ENCODE results near the gene CD151.

CD151 gene

GRCh38 chr11:843818-844692 is 11.3 kb downstream of the CD151 start:
- no peak for DNase-seq

- DNase-seq: no peak
These were observed 12.2 kb downstream of the CD151 start for GRCh38 chr11:844693-845644.

GRCh38 chr11:845872-846495 is 13.2 kb downstream of the CD151 start:
- no peak for DNase-seq

GRCh38 chr11:846496-847098 is 13.8 kb downstream of the CD151 start:
- no peak for DNase-seq

GRCh38 chr11:847876-848275 is 15.1 kb downstream of the CD151 start:
- no peak for DNase-seq

- no peak for DNase-seq
These were observed 15.7 kb downstream of the CD151 start for GRCh38 chr11:848380-848931.

GRCh38 chr11:849104-849824 is 16.5 kb downstream of the CD151 start:
- no peak for DNase-seq

GRCh38 chr11:849951-850774 is 17.4 kb downstream of the CD151 start:
- DNase-seq: no peak

GRCh38 chr11:850775-851763 is 18.3 kb downstream of the CD151 start:
- DNase-seq: no peak

GRCh38 chr11:852762-853161 is 20.0 kb downstream of the CD151 start:
- DNase-seq: no peak

GRCh38 chr11:853682-854448 is 21.1 kb downstream of the CD151 start:
- DNase-seq: no peak

GRCh38 chr11:854601-855329 is 22.0 kb downstream of the CD151 start:
- DNase-seq: no peak

GRCh38 chr11:855330-855674 is 22.6 kb downstream of the CD151 start:
- no peak for DNase-seq

- DNase-seq: no peak
These were observed 23.0 kb downstream of the CD151 start for GRCh38 chr11:855796-856195.

GRCh38 chr11:856397-856796 is 23.6 kb downstream of the CD151 start:
- no peak for DNase-seq

- DNase-seq: no peak
These were observed 25.5 kb downstream of the CD151 start for GRCh38 chr11:858053-858761.

- no peak for DNase-seq
These were observed 26.1 kb downstream of the CD151 start for GRCh38 chr11:858762-859339.
